NT2/D1 (cell line): ENCODE data around the gene LYZ.

ENCODE experiments used
- DNase-seq: peaks from one replicate; pipeline ENCODE4 v3.0.0-alpha.2; 2011; ENCODE audit warnings: low read depth, low spot score
- H3K27me3 ChIP-seq: 2 replicates; pipeline ENCODE4 v1.6.0; 2011; ENCODE audit warnings: mild to moderate bottlenecking; ENCODE audit not compliant: insufficient read length, insufficient read depth
- H3K36me3 ChIP-seq: 2 replicates; pipeline ENCODE4 v1.6.1; 2011; ENCODE audit warnings: mild to moderate bottlenecking, low read length, mixed read lengths; ENCODE audit not compliant: insufficient read depth, insufficient read length
- H3K4me1 ChIP-seq: 2 replicates; pipeline ENCODE4 v1.5.1; 2011; ENCODE audit not compliant: insufficient read depth, insufficient read length
- H3K4me3 ChIP-seq: 2 replicates; pipeline ENCODE4 v1.5.1; 2011; ENCODE audit warnings: low read depth; ENCODE audit not compliant: insufficient read length
- H3K9ac ChIP-seq: 2 replicates; pipeline ENCODE4 v1.6.0; 2011; ENCODE audit warnings: low read depth; ENCODE audit not compliant: insufficient read length
- H3K9me3 ChIP-seq: 2 replicates; pipeline ENCODE4 v1.5.1; 2011; ENCODE audit warnings: mild to moderate bottlenecking, low read length; ENCODE audit not compliant: insufficient read depth
- SUZ12 ChIP-seq: IDR thresholded peaks from 2 replicates; pipeline ENCODE4 v1.6.1; 2011; ENCODE audit not compliant: insufficient read length, insufficient read depth; ENCODE audit errors: extremely low read depth
- YY1 ChIP-seq: IDR thresholded peaks from 2 replicates; pipeline ENCODE4 v1.6.1; 2011; ENCODE audit not compliant: insufficient read length, insufficient read depth
- ZNF274 ChIP-seq: IDR thresholded peaks from 2 replicates; pipeline ENCODE4 v1.6.1; 2011; ENCODE audit warnings: mild to moderate bottlenecking, low read depth, low read length

The LYZ gene

GRCh38 chr12:69339999-69340398, 8.2 kb upstream of the LYZ start:
- no peaks in the 10 kb centered on the region for H3K9me3 ChIP-seq
- no peak overlapping the region for H3K9ac ChIP-seq
- no peaks in the 10 kb centered on the region for H3K4me1 ChIP-seq
- H3K36me3 ChIP-seq: no peaks in the 10 kb centered on the region
- H3K27me3 ChIP-seq: no peaks in the 10 kb centered on the region
- TF ChIP-seq YY1: no peak
- no peak for TF ChIP-seq SUZ12
- no peak for TF ChIP-seq ZNF274
- no peak overlapping the region for H3K4me3 ChIP-seq
- DNase-seq: no peak

GRCh38 chr12:69341328-69341727, 6.9 kb upstream of the LYZ start:
- H3K4me1 ChIP-seq: no peaks in the 10 kb centered on the region
- no peak overlapping the region for H3K9ac ChIP-seq
- no peak for TF ChIP-seq ZNF274
- TF ChIP-seq YY1: no peak
- TF ChIP-seq SUZ12: no peak
- H3K9me3 ChIP-seq: no peaks in the 10 kb centered on the region
- no peak overlapping the region for H3K4me3 ChIP-seq
- no peak for DNase-seq
- no peaks in the 10 kb centered on the region for H3K36me3 ChIP-seq
- no peaks in the 10 kb centered on the region for H3K27me3 ChIP-seq

- Histone ChIP-seq H3K27me3 (no peaks in the 10 kb centered on the region), H3K9ac (no peak overlapping the region), H3K9me3 (no peaks in the 10 kb centered on the region), H3K4me3 (no peak overlapping the region), H3K4me1 (no peaks in the 10 kb centered on the region), H3K36me3 (no peaks in the 10 kb centered on the region)
- no peak for TF ChIP-seq YY1
- no peak for TF ChIP-seq SUZ12
- TF ChIP-seq ZNF274: no peak
- DNase-seq: no peak
Observed at GRCh38 chr12:69342421-69342820, 5.8 kb upstream of the LYZ start.

- no peak overlapping the region for H3K9ac ChIP-seq
- no peaks in the 10 kb centered on the region for H3K27me3 ChIP-seq
- H3K4me1 ChIP-seq: no peaks in the 10 kb centered on the region
- DNase-seq: no peak
- no peaks in the 10 kb centered on the region for H3K36me3 ChIP-seq
- H3K4me3 ChIP-seq: no peak overlapping the region
- H3K9me3 ChIP-seq: no peaks in the 10 kb centered on the region
- TF ChIP-seq ZNF274 (no peak), SUZ12 (no peak), YY1 (no peak)
Observed at GRCh38 chr12:69343357-69343756, 4.8 kb upstream of the LYZ start.

DNA sequence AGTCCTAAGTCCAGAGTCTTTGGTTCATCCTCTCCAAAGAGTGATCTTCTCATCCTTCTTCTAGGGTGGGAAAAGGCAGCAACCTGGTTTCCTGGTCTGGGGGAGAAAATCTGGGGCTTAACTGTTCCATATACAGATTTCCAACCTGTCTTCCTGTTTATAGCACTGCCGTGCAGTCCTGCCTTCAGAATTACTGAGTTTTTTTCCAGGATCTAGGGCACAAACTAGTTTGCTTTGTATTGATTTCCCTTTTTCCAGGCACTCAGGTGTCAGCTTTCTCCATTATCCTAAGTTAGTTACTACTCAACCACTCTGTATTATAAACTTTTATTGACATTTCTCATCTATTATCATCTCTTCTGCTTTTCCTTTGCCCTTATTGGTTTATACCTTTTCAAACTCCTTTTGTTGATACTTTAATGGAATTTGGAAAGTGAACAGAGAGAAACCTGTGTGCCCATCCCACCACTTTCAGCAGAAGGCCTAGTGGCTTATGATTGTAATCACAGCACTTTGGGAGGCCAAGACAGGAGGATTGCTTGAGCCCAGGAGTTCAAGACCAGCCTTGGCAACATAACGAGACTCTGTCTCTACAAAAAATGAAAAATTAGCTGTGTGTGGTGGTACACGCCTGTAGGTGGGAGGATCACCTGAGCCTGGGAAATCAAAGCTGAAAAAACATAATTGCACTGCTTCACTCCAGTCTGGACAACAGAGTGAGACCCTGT, 4.1 kb upstream of the LYZ start:
- H3K9ac ChIP-seq: no peak overlapping the region
- no peaks in the 10 kb centered on the region for H3K36me3 ChIP-seq
- no peak overlapping the region for H3K4me3 ChIP-seq
- TF ChIP-seq YY1: no peak
- no peak for TF ChIP-seq ZNF274
- TF ChIP-seq SUZ12: no peak
- no peak for DNase-seq
- no peaks in the 10 kb centered on the region for H3K9me3 ChIP-seq
- no peaks in the 10 kb centered on the region for H3K27me3 ChIP-seq
- no peaks in the 10 kb centered on the region for H3K4me1 ChIP-seq

- Histone ChIP-seq H3K4me3 (no peak overlapping the region), H3K9me3 (no peaks in the 10 kb centered on the region), H3K9ac (no peak overlapping the region), H3K36me3 (no peaks in the 10 kb centered on the region), H3K4me1 (no peaks in the 10 kb centered on the region), H3K27me3 (no peaks in the 10 kb centered on the region)
- no peak for DNase-seq
- TF ChIP-seq SUZ12 (no peak), YY1 (no peak), ZNF274 (no peak)
Observed at GRCh38 chr12:69345077-69345476, 3.1 kb upstream of the LYZ start.

DNA sequence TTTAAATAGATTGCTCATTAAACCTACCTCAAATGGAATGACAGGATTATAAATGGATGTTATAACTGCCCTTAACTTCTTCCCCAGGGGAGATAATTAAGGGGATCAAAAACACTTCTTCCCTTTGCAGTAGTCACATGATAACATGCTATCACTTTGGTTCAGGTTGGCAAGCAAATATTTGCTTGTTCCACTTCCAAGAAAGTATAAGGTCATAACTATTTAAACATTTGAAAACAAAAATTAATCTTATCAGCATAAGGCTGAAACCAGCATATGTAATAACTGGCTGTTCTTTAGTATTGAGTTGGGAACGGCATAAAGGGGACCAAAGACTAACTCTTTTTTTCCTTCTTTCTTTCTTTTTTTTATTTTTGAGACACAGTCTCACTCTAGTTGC, 2.4 kb upstream of the LYZ start:
- H3K4me1 ChIP-seq: no peaks in the 10 kb centered on the region
- H3K9ac ChIP-seq: no peak overlapping the region
- no peaks in the 10 kb centered on the region for H3K9me3 ChIP-seq
- H3K4me3 ChIP-seq: no peak overlapping the region
- no peaks in the 10 kb centered on the region for H3K27me3 ChIP-seq
- DNase-seq: no peak
- TF ChIP-seq YY1 (no peak), SUZ12 (no peak), ZNF274 (no peak)
- H3K36me3 ChIP-seq: no peaks in the 10 kb centered on the region
